Measurements from ENCODE around the gene ADCY6.

ADCY6 gene

GRCh38 chr12:48770756-48771155, 18.1 kb downstream of the ADCY6 start:
- 96% methylated on average over 10 of the region's 10 CpGs for WGBS
- no peak overlapping the region for H3K9ac ChIP-seq (ENCODE audit: low read depth, low read length)
- H3K4me3 ChIP-seq (ENCODE audit: low read length), result no peak overlapping the region
- no peak overlapping the region for H3K27ac ChIP-seq (ENCODE audit: low read depth, low read length)
- peaks cover 48% of the 10 kb centered on the region for H3K36me3 ChIP-seq (ENCODE audit: insufficient read depth, low read length)
- peaks cover 11% of the 10 kb centered on the region; the same call in 1 of the 2 replicates for H3K4me1 ChIP-seq (ENCODE audit: insufficient read depth, low read length)
- no peaks in the 10 kb centered on the region for H3K9me3 ChIP-seq (ENCODE audit: insufficient read depth, low read depth, low read length)
- no peaks in the 10 kb centered on the region for H3K27me3 ChIP-seq (ENCODE audit: insufficient read depth, low read length)

GRCh38 chr12:48768736-48769135, 20.2 kb downstream of the ADCY6 start:
- Histone ChIP-seq H3K4me3 (ENCODE audit: low read length) (no peak overlapping the region), H3K27me3 (ENCODE audit: insufficient read depth, low read length) (no peaks in the 10 kb centered on the region), H3K36me3 (ENCODE audit: insufficient read depth, low read length) (peaks cover 34% of the 10 kb centered on the region), H3K4me1 (ENCODE audit: insufficient read depth, low read length) (peaks cover 11% of the 10 kb centered on the region; the same call in 1 of the 2 replicates), H3K9me3 (ENCODE audit: insufficient read depth, low read depth, low read length) (no peaks in the 10 kb centered on the region), H3K27ac (ENCODE audit: low read depth, low read length) (peak overlapping the region; percentile 69; the same call in 1 of the 2 replicates), H3K9ac (ENCODE audit: low read depth, low read length) (no peak overlapping the region)
- 89% methylated on average over 9 of the region's 9 CpGs for WGBS

GRCh38 chr12:48768147-48768546, 20.7 kb downstream of the ADCY6 start:
- H3K27me3 ChIP-seq (ENCODE audit: insufficient read depth, low read length), result no peaks in the 10 kb centered on the region
- peak overlapping the region; percentile 69; the same call in 1 of the 2 replicates for H3K27ac ChIP-seq (ENCODE audit: low read depth, low read length)
- H3K4me3 ChIP-seq (ENCODE audit: low read length), result no peak overlapping the region
- H3K36me3 ChIP-seq (ENCODE audit: insufficient read depth, low read length), result peaks cover 29% of the 10 kb centered on the region
- H3K4me1 ChIP-seq (ENCODE audit: insufficient read depth, low read length), result peaks cover 11% of the 10 kb centered on the region; the same call in 1 of the 2 replicates
- no peak overlapping the region for H3K9ac ChIP-seq (ENCODE audit: low read depth, low read length)
- no peaks in the 10 kb centered on the region for H3K9me3 ChIP-seq (ENCODE audit: insufficient read depth, low read depth, low read length)
- 11% methylated on average over 2 of the region's 2 CpGs for WGBS

- 92% methylated on average over 6 of the region's 6 CpGs for WGBS
Observed at GRCh38 chr12:48767521-48767920, 21.4 kb downstream of the ADCY6 start.

GRCh38 chr12:48767047-48767446, 21.8 kb downstream of the ADCY6 start:
- no peak overlapping the region for H3K27ac ChIP-seq (ENCODE audit: low read depth, low read length)

More at GRCh38 chr12:48767521-48767920, 21.4 kb downstream of the ADCY6 start:
- Histone ChIP-seq H3K9ac (ENCODE audit: low read depth, low read length) (no peak overlapping the region), H3K4me1 (ENCODE audit: insufficient read depth, low read length) (peaks cover 11% of the 10 kb centered on the region; the same call in 1 of the 2 replicates), H3K36me3 (ENCODE audit: insufficient read depth, low read length) (peaks cover 23% of the 10 kb centered on the region), H3K9me3 (ENCODE audit: insufficient read depth, low read depth, low read length) (no peaks in the 10 kb centered on the region), H3K27ac (ENCODE audit: low read depth, low read length) (no peak overlapping the region; the same call in 1 of the 2 replicates), H3K27me3 (ENCODE audit: insufficient read depth, low read length) (no peaks in the 10 kb centered on the region), H3K4me3 (ENCODE audit: low read length) (no peak overlapping the region)

GRCh38 chr12:48765753-48766162, 23.1 kb downstream of the ADCY6 start:
- no peak overlapping the region for H3K27ac ChIP-seq (ENCODE audit: low read depth, low read length)
- no peak overlapping the region for H3K4me3 ChIP-seq (ENCODE audit: low read length)
- WGBS, result 84% methylated on average over 5 of the region's 5 CpGs

More at GRCh38 chr12:48767047-48767446, 21.8 kb downstream of the ADCY6 start:
- WGBS, result 91% methylated on average over 4 of the region's 4 CpGs
- no peak overlapping the region for H3K9ac ChIP-seq (ENCODE audit: low read depth, low read length)
- no peaks in the 10 kb centered on the region for H3K9me3 ChIP-seq (ENCODE audit: insufficient read depth, low read depth, low read length)
- H3K4me1 ChIP-seq (ENCODE audit: insufficient read depth, low read length), result peaks cover 11% of the 10 kb centered on the region; the same call in 1 of the 2 replicates
- H3K4me3 ChIP-seq (ENCODE audit: low read length), result no peak overlapping the region
- peaks cover 18% of the 10 kb centered on the region for H3K36me3 ChIP-seq (ENCODE audit: insufficient read depth, low read length)
- H3K27me3 ChIP-seq (ENCODE audit: insufficient read depth, low read length), result no peaks in the 10 kb centered on the region

GRCh38 chr12:48764521-48764920, 24.4 kb downstream of the ADCY6 start:
- Histone ChIP-seq H3K4me3 (ENCODE audit: low read length) (no peak overlapping the region), H3K27me3 (ENCODE audit: insufficient read depth, low read length) (no peaks in the 10 kb centered on the region), H3K27ac (ENCODE audit: low read depth, low read length) (no peak overlapping the region), H3K9me3 (ENCODE audit: insufficient read depth, low read depth, low read length) (no peaks in the 10 kb centered on the region), H3K9ac (ENCODE audit: low read depth, low read length) (no peak overlapping the region), H3K4me1 (ENCODE audit: insufficient read depth, low read length) (peaks cover 11% of the 10 kb centered on the region; the same call in 1 of the 2 replicates), H3K36me3 (ENCODE audit: insufficient read depth, low read length) (no peaks in the 10 kb centered on the region)
- WGBS, result 92% methylated on average over 2 of the region's 2 CpGs

More at GRCh38 chr12:48765753-48766162, 23.1 kb downstream of the ADCY6 start:
- Histone ChIP-seq H3K9ac (ENCODE audit: low read depth, low read length) (no peak overlapping the region), H3K36me3 (ENCODE audit: insufficient read depth, low read length) (peaks cover 7% of the 10 kb centered on the region; the same call in 1 of the 2 replicates), H3K4me1 (ENCODE audit: insufficient read depth, low read length) (peaks cover 11% of the 10 kb centered on the region; the same call in 1 of the 2 replicates), H3K27me3 (ENCODE audit: insufficient read depth, low read length) (no peaks in the 10 kb centered on the region), H3K9me3 (ENCODE audit: insufficient read depth, low read depth, low read length) (no peaks in the 10 kb centered on the region)

GRCh38 chr12:48758737-48759136, 30.2 kb downstream of the ADCY6 start:
- Histone ChIP-seq H3K4me3 (ENCODE audit: low read length) (no peak overlapping the region), H3K4me1 (ENCODE audit: insufficient read depth, low read length) (no peaks in the 10 kb centered on the region), H3K9ac (ENCODE audit: low read depth, low read length) (no peak overlapping the region), H3K36me3 (ENCODE audit: insufficient read depth, low read length) (no peaks in the 10 kb centered on the region), H3K9me3 (ENCODE audit: insufficient read depth, low read depth, low read length) (no peaks in the 10 kb centered on the region), H3K27me3 (ENCODE audit: insufficient read depth, low read length) (no peaks in the 10 kb centered on the region), H3K27ac (ENCODE audit: low read depth, low read length) (no peak overlapping the region)

GRCh38 chr12:48758186-48758585, 30.7 kb downstream of the ADCY6 start:
- H3K9me3 ChIP-seq (ENCODE audit: insufficient read depth, low read depth, low read length), result no peaks in the 10 kb centered on the region
- H3K27me3 ChIP-seq (ENCODE audit: insufficient read depth, low read length), result no peaks in the 10 kb centered on the region

GRCh38 chr12:48750769-48751356, 38.0 kb downstream of the ADCY6 start:
- 80% methylated on average over 1 of the region's 2 CpGs for WGBS
- H3K9me3 ChIP-seq (ENCODE audit: insufficient read depth, low read depth, low read length), result no peaks in the 10 kb centered on the region
- no peak overlapping the region for H3K27ac ChIP-seq (ENCODE audit: low read depth, low read length)
- H3K4me3 ChIP-seq (ENCODE audit: low read length), result no peak overlapping the region
- H3K36me3 ChIP-seq (ENCODE audit: insufficient read depth, low read length), result no peaks in the 10 kb centered on the region
- no peaks in the 10 kb centered on the region for H3K4me1 ChIP-seq (ENCODE audit: insufficient read depth, low read length)
- no peaks in the 10 kb centered on the region for H3K27me3 ChIP-seq (ENCODE audit: insufficient read depth, low read length)
- no peak overlapping the region for H3K9ac ChIP-seq (ENCODE audit: low read depth, low read length)

More at GRCh38 chr12:48758186-48758585, 30.7 kb downstream of the ADCY6 start:
- H3K4me3 ChIP-seq (ENCODE audit: low read length), result no peak overlapping the region
- no peak overlapping the region for H3K27ac ChIP-seq (ENCODE audit: low read depth, low read length)
- WGBS, result 87% methylated on average over 4 of the region's 4 CpGs
- no peak overlapping the region for H3K9ac ChIP-seq (ENCODE audit: low read depth, low read length)
- H3K36me3 ChIP-seq (ENCODE audit: insufficient read depth, low read length), result no peaks in the 10 kb centered on the region
- no peaks in the 10 kb centered on the region for H3K4me1 ChIP-seq (ENCODE audit: insufficient read depth, low read length)

GRCh38 chr12:48750215-48750614, 38.7 kb downstream of the ADCY6 start:
- Histone ChIP-seq H3K9ac (ENCODE audit: low read depth, low read length) (no peak overlapping the region), H3K27me3 (ENCODE audit: insufficient read depth, low read length) (no peaks in the 10 kb centered on the region), H3K27ac (ENCODE audit: low read depth, low read length) (no peak overlapping the region), H3K36me3 (ENCODE audit: insufficient read depth, low read length) (no peaks in the 10 kb centered on the region), H3K4me1 (ENCODE audit: insufficient read depth, low read length) (no peaks in the 10 kb centered on the region), H3K9me3 (ENCODE audit: insufficient read depth, low read depth, low read length) (no peaks in the 10 kb centered on the region), H3K4me3 (ENCODE audit: low read length) (no peak overlapping the region)
- 93% methylated on average over 1 of the region's 1 CpG for WGBS
